Pancreas (tissue), 10 donors: Measurements from ENCODE around the gene CHST8. TPM values are rescaled to one million over a fixed set of nuclear protein-coding genes. Genes with fewer than 3 reads are reported as not detected.

ENCODE experiments used
- ATAC-seq, 4 donors: fragments of 200-7000 bp; cut with Tn5 transposase; one replicate each; pipeline versions ENCODE4 v1.8.0 to v1.9.1; 2020; ENCODE audit warnings: mild to moderate bottlenecking in 4 of 4, moderate library complexity in 4 of 4
- DNase-seq, 6 donors: peaks; one replicate each; pipeline ENCODE4 v3.0.0-alpha.2; 2020
- FAIRE-seq: peaks from 2 replicates; lab custom pipeline; 2012; peaks lifted over from hg19 to GRCh38; lab: Jason Lieb, UNC
- H3K27ac ChIP-seq, 4 donors: fragments of 200-600 bp; sonication (generic); 1 replicate in 3 of 4; 2 replicates in 1 of 4; pipeline versions ENCODE4 v1.5.0 to v1.8.0; 2020
- H3K27me3 ChIP-seq, 4 donors: fragments of 200-600 bp; one replicate each; pipeline ENCODE4 v1.8.0; 2021
- H3K36me3 ChIP-seq, 3 donors: fragments of 200-600 bp; sonication (generic) in 1 of 3; one replicate each; pipeline versions ENCODE4 v1.5.0 to v1.8.0; 2020 to 2021
- H3K4me1 ChIP-seq, 3 donors: fragments of 200-600 bp; one replicate each; pipeline ENCODE4 v1.8.0; 2021
- H3K4me3 ChIP-seq, 4 donors: fragments of 200-600 bp; sonication (generic) in 2 of 4; one replicate each; pipeline versions ENCODE4 v1.5.0 to v1.8.0; 2020 to 2021
- H3K9me3 ChIP-seq, 4 donors: fragments of 200-600 bp; one replicate each; pipeline ENCODE4 v1.8.0; 2021
- WGBS, 2 donors: extraction: QIAGEN DNeasy Blood & Tissue Kit; methylation state at CpG; one replicate each; pipeline ENCODE4 v1.1.7; 2013; 5-methylcytosine and 5-hydroxymethylcytosine counted together
- intact Hi-C, 3 donors: fragments of 100-400 bp; cut with DNase I; formaldehyde crosslinking; loops; one replicate each; pipeline versions ENCODE4 v1.11.1 to v1.14.2; 2022
- polyA plus RNA-seq, 2 donors: library from polyadenylated mRNA; stranded (reverse); fragments of 200-250 nt; gene quantifications; one replicate each; pipeline ENCODE4 v1.2.3, GENCODE V29; 2013
- total RNA-seq, 6 donors: library from RNA; stranded (reverse); fragmentation: NEBNext Ultra II Directional in 4 of 6; extraction: Animal tissue kit (Norgen Biotek cat#: 25700) in 4 of 6; gene quantifications; one replicate each; pipeline versions ENCODE4 v1.2.1 to v1.2.4, GENCODE V29; 2021 to 2023
- TF ChIP-seq, protein P1 (sequence below), 4 donors: fragments of 200-600 bp; sonication (generic) in 3 of 4; IDR thresholded peaks; one replicate each; pipeline versions ENCODE4 v1.5.0 to v1.8.0; 2021; ENCODE audit warnings: antibody characterized with exemption in 4 of 4
- donor health status: healthy with polysubstance abuse.
- donor health status: DM: no; HTN: no; CAD: no; lungs with moderate emphysema.
- donor health status: DM: no; HTN: no; CAD: no.
- donor health status: control.
- donor health status: control.
- donor health status: Bipolar disorder and iron deficiency.
- donor health status: DM: yes; HTN: yes; CAD: no.
- donor health status: DM: no; HTN: no; CAD: no.
- donor health status: DM: no; HTN: no; CAD: no.
- donor health status: DM: yes; HTN: yes; CAD: no.

CHST8 gene
- total and polyA plus RNA-seq, 8 donors = 0.41 to 3.6 (median 0.89) TPM

DNA sequence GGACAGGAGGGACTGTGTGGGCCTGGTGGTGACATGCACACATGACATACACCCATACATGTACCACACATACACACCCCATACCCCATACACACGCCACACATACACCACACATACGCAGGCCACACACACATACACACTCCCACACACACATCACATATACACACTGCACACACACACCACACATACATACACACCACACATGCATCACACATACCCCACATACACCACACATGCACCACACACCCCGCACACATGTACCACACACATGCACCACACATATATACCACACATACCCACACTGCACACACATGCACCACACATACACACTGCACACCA, 98.4 kb downstream of the CHST8 start:
- ATAC-seq = no peak
- intact Hi-C loops = no loop called here
- 77 to 97% methylated on average over 3 of the region's 3 CpGs for WGBS, 2 donors
- TF ChIP-seq, protein P1, sequence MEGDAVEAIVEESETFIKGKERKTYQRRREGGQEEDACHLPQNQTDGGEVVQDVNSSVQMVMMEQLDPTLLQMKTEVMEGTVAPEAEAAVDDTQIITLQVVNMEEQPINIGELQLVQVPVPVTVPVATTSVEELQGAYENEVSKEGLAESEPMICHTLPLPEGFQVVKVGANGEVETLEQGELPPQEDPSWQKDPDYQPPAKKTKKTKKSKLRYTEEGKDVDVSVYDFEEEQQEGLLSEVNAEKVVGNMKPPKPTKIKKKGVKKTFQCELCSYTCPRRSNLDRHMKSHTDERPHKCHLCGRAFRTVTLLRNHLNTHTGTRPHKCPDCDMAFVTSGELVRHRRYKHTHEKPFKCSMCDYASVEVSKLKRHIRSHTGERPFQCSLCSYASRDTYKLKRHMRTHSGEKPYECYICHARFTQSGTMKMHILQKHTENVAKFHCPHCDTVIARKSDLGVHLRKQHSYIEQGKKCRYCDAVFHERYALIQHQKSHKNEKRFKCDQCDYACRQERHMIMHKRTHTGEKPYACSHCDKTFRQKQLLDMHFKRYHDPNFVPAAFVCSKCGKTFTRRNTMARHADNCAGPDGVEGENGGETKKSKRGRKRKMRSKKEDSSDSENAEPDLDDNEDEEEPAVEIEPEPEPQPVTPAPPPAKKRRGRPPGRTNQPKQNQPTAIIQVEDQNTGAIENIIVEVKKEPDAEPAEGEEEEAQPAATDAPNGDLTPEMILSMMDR (IDR thresholded peaks at IDR 0.05) = no peak
- no peak for DNase-seq
- no peaks in the 10 kb centered on the region for H3K27me3 ChIP-seq
- no peak overlapping the region for H3K27ac ChIP-seq
- no peaks in the 10 kb centered on the region for H3K9me3 ChIP-seq
- FAIRE-seq = no peak
- no peak overlapping the region for H3K4me3 ChIP-seq
- no peaks in the 10 kb centered on the region for H3K36me3 ChIP-seq
- H3K4me1 ChIP-seq = no peaks in the 10 kb centered on the region

DNA sequence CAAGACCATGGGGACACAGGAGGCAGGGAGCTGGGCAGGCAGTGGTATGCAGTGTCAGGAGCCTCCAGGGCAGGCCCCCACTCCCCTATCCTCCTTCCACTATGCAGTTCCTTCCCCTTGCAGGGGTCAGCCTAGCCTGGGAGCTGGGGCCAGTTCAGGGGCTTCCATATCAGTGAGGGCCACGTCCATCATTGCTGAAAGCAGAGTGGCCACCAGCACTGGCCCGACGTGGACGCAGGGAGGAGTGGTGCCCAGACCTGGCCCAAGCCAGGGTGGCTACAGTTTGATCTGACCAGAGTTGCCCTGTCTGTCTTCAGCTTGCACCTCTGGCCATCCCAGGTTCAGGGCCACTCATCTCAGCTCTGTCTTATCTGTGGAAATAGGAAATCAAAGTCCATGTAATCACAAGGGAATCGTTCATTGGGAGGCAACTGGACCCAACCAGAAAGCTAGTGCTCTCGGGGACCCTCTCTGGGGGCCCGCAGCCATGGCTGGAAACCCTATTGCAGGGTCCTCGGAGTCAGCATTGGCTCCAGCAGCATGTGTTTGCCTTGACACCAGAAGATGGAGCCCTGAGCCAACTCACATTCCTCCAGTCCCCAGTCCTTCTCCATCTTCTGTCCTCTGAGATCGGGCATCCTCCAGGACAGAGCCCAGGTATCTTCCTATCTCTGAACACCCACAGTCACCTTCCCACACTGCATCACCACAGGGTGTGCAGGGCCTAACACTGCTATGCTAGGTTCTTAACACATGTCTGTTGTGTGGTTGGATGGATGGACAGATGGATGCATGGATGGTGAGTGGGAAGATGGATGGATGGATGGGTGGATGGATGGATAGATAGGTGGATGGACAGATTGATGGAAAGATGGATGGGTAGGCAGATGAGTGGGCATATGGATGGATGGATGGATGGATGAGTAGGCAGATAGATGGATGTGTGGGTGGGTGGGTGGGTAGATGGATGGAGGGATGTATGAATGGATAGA, 99.2 kb downstream of the CHST8 start:
- ATAC-seq = no peak
- Histone ChIP-seq H3K4me1 (no peaks in the 10 kb centered on the region), H3K27me3 (no peaks in the 10 kb centered on the region), H3K4me3 (no peak overlapping the region), H3K27ac (no peak overlapping the region), H3K36me3 (no peaks in the 10 kb centered on the region), H3K9me3 (no peaks in the 10 kb centered on the region)
- FAIRE-seq = no peak
- intact Hi-C loops = no loop called here
- peak in 1 of 6 donors; percentile 31 for DNase-seq
- WGBS, 2 donors = 57 to 78% methylated on average over 9 of the region's 9 CpGs
- TF ChIP-seq, protein P1 (IDR thresholded peaks at IDR 0.05) = no peak

DNA sequence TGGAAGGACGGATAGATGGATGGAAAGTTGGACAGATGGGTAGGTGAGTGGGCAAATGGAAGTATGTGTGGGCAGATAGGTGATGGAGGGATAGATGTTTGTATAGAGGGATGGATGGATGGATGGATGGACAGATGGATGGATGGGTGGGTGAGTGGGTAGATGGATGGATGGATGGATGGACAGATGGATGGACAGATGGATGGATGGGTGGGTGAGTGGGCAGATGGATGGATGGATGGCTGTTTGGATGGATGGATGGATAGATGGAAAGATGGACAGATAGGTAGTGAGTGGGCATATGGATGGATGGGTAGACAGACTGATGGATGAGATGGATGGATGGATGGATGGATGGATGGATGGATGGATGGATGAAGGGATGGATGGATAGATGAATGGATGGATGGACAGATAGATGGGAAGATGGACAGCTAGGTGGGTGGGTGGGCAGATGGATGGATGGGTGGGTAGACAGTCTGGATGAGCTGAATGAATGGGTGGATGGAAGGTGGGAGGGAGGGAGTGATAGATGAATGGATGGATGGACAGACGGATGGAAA, 100.1 kb downstream of the CHST8 start:
- Histone ChIP-seq H3K27me3 (no peaks in the 10 kb centered on the region), H3K4me1 (no peaks in the 10 kb centered on the region), H3K4me3 (no peak overlapping the region), H3K27ac (no peak overlapping the region), H3K9me3 (no peaks in the 10 kb centered on the region), H3K36me3 (no peaks in the 10 kb centered on the region)
- intact Hi-C loops = no loop called here
- DNase-seq (no peak), FAIRE-seq (no peak), ATAC-seq (no peak)
- 35 to 60% methylated on average over 2 of the region's 2 CpGs for WGBS, 2 donors
- TF ChIP-seq, protein P1 (IDR thresholded peaks at IDR 0.05) = no peak

DNA sequence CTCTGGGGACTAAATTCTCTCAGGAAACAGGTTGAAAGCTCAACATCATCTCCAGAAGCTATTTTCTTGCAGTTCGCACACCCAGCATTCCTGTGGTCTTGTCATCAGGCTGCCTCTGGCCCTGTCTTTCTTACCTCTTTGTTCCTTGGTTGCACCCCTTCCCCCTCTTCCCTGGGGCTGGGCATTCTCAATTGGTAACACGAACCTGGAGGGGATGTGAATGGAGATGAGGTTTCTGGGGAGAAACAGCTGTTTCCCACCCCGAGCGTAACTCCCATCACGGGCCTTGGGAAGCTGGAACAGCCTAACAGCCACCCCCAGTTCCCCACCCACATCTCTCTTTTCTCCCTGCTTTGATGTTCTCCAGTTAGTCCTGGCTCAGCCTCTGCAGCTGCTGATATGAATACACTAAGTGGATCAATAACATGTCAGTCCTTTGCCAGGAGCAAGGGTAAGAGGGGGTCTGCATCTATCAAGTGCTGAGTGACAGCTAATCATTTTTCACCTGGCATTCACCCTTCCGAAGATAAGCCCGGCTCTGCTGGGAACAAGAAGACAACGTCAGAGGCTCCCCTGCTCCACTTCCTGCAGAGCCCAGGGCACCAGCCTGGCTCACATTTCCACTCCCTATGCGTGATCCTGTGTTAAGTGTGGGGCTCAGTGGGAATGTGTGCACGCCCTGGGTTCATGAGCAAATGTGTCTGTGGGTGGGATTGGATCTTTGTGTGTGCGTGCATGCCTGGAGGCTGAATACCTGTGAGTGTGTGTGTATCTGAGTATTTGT, 100.9 kb downstream of the CHST8 start:
- no peaks in the 10 kb centered on the region for H3K9me3 ChIP-seq
- no peaks in the 10 kb centered on the region for H3K36me3 ChIP-seq
- peak in 1 of 6 donors; percentile 16 for DNase-seq
- no peak for FAIRE-seq
- no peaks in the 10 kb centered on the region for H3K27me3 ChIP-seq
- intact Hi-C loops = no loop called here
- 11 to 22% methylated on average over 11 of the region's 11 CpGs for WGBS, 2 donors
- no peaks in the 10 kb centered on the region for H3K4me1 ChIP-seq
- H3K27ac ChIP-seq = no peak overlapping the region
- no peak overlapping the region for H3K4me3 ChIP-seq
- peak in 2 of 4 donors; percentile 22 to 61 for ATAC-seq
- TF ChIP-seq, protein P1 (IDR thresholded peaks at IDR 0.05) = no peak
